ENCODE data around the gene VIT.

VIT gene

GRCh38 chr2:36737131-36737750 lies 40.7 kb downstream of the VIT start:
- H3F3A ChIP-seq (ENCODE audit: low read depth): no peaks in the 10 kb centered on the region
- no peaks in the 10 kb centered on the region for H3K79me2 ChIP-seq (ENCODE audit: insufficient read depth, low read length)
- peaks cover 14% of the 10 kb centered on the region for H3K4me1 ChIP-seq (ENCODE audit: insufficient read depth, low read length, poor library complexity, severe bottlenecking)
- H3K4me2 ChIP-seq (ENCODE audit: low read depth, low read length, poor library complexity, severe bottlenecking): no peak overlapping the region
- H3K27me3 ChIP-seq (ENCODE audit: insufficient read depth, low read length, poor library complexity, severe bottlenecking): peaks cover 45% of the 10 kb centered on the region
- H3K9me2 ChIP-seq (replicated peaks; ENCODE audit: low read depth, low read length): no peaks in the 10 kb centered on the region
- H2AFZ ChIP-seq (ENCODE audit: low read length): no peak overlapping the region
- no peak overlapping the region for H3K9ac ChIP-seq (ENCODE audit: low read depth, low read length, poor library complexity, severe bottlenecking)
- TF ChIP-seq EZH2phosphoT487 (IDR thresholded peaks at IDR 0.05; ENCODE audit: borderline replicate concordance): no peak
- no peak for TF ChIP-seq CTCF (conservative IDR thresholded peaks at IDR 0.05; ENCODE audit: low read length)
- no peaks in the 10 kb centered on the region for H4K20me1 ChIP-seq (ENCODE audit: insufficient read depth, low read length, poor library complexity, severe bottlenecking)
- no peak overlapping the region for H3K4me3 ChIP-seq (ENCODE audit: low read length, poor library complexity, severe bottlenecking)
- no peaks in the 10 kb centered on the region for H3K36me3 ChIP-seq (ENCODE audit: insufficient read depth, low read length)
- no peaks in the 10 kb centered on the region for H3K9me3 ChIP-seq (ENCODE audit: insufficient read depth, low read depth, low read length)

GRCh38 chr2:36740061-36740460 lies 43.6 kb downstream of the VIT start:
- Histone ChIP-seq H3K9me2 (replicated peaks; ENCODE audit: low read depth, low read length) (no peaks in the 10 kb centered on the region), H3F3A (ENCODE audit: low read depth) (no peaks in the 10 kb centered on the region), H3K4me2 (ENCODE audit: low read depth, low read length, poor library complexity, severe bottlenecking) (no peak overlapping the region), H2AFZ (ENCODE audit: low read length) (no peak overlapping the region), H3K4me1 (ENCODE audit: insufficient read depth, low read length, poor library complexity, severe bottlenecking) (peaks cover 14% of the 10 kb centered on the region), H3K79me2 (ENCODE audit: insufficient read depth, low read length) (no peaks in the 10 kb centered on the region), H3K9me3 (ENCODE audit: insufficient read depth, low read depth, low read length) (no peaks in the 10 kb centered on the region), H3K9ac (ENCODE audit: low read depth, low read length, poor library complexity, severe bottlenecking) (no peak overlapping the region), H4K20me1 (ENCODE audit: insufficient read depth, low read length, poor library complexity, severe bottlenecking) (no peaks in the 10 kb centered on the region), H3K27me3 (ENCODE audit: insufficient read depth, low read length, poor library complexity, severe bottlenecking) (peaks cover 63% of the 10 kb centered on the region), H3K4me3 (ENCODE audit: low read length, poor library complexity, severe bottlenecking) (no peak overlapping the region), H3K36me3 (ENCODE audit: insufficient read depth, low read length) (no peaks in the 10 kb centered on the region)
- TF ChIP-seq CTCF (conservative IDR thresholded peaks at IDR 0.05; ENCODE audit: low read length) (no peak), EZH2phosphoT487 (IDR thresholded peaks at IDR 0.05; ENCODE audit: borderline replicate concordance) (no peak)

DNA sequence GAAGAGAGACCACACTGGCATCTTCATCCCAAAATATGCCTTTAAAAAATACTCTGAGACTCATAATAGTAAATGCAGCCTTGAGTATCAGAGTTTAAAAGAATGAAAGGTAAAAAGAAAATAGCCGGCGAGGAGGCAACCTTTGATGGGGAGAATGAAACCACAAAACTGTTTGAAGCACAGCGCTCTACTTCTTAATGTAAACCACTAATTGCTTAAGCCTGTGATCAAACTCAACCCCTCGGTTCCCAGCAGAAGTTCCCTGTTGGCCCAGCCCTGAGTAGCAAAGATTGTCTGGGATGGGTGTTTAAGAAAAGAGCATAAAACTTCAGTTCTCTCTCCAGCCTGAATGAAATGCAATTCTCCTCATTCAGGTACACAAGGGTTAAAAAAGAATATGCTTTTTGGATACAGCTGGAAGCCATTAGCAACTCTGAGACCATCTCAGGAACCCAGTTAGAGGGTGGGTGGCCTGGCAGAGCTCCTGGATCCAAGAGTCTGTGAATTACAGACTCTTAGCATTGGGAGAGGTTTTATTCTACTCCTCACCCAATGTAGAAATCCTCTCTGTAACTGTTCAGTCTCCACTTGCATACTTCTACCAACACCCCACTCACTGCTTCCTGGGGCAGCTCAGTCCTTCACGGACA lies 44.8 kb downstream of the VIT start:
- H2AFZ ChIP-seq (ENCODE audit: low read length): no peak overlapping the region
- H3K9ac ChIP-seq (ENCODE audit: low read depth, low read length, poor library complexity, severe bottlenecking): no peak overlapping the region
- H4K20me1 ChIP-seq (ENCODE audit: insufficient read depth, low read length, poor library complexity, severe bottlenecking): no peaks in the 10 kb centered on the region
- H3F3A ChIP-seq (ENCODE audit: low read depth): no peaks in the 10 kb centered on the region
- TF ChIP-seq EZH2phosphoT487 (IDR thresholded peaks at IDR 0.05; ENCODE audit: borderline replicate concordance) (no peak), CTCF (conservative IDR thresholded peaks at IDR 0.05; ENCODE audit: low read length) (no peak)
- no peaks in the 10 kb centered on the region for H3K36me3 ChIP-seq (ENCODE audit: insufficient read depth, low read length)
- no peak overlapping the region for H3K4me3 ChIP-seq (ENCODE audit: low read length, poor library complexity, severe bottlenecking)
- H3K27me3 ChIP-seq (ENCODE audit: insufficient read depth, low read length, poor library complexity, severe bottlenecking): peaks cover 69% of the 10 kb centered on the region
- H3K9me3 ChIP-seq (ENCODE audit: insufficient read depth, low read depth, low read length): no peaks in the 10 kb centered on the region
- H3K4me2 ChIP-seq (ENCODE audit: low read depth, low read length, poor library complexity, severe bottlenecking): peak overlapping the region; percentile 29
- no peaks in the 10 kb centered on the region for H3K9me2 ChIP-seq (replicated peaks; ENCODE audit: low read depth, low read length)
- H3K4me1 ChIP-seq (ENCODE audit: insufficient read depth, low read length, poor library complexity, severe bottlenecking): peaks cover 14% of the 10 kb centered on the region
- no peaks in the 10 kb centered on the region for H3K79me2 ChIP-seq (ENCODE audit: insufficient read depth, low read length)

Measured in Loucy (cell line).